AG04449 (cell line): ENCODE measurements around the gene STK11.
"Not testable (repeated sequence)": the region's sequence is repeated elsewhere in the genome, so short reads cannot be mapped to it uniquely, and the experiment has no call there.

ENCODE experiments used
- CTCF ChIA-PET: fragments of 350-600 bp; formaldehyde crosslinking; extraction: SDS; loops from one replicate; lab custom pipeline; 2021; ENCODE audit warnings: antibody characterized with exemption; lab: Yijun Ruan, JAX
- POLR2A ChIA-PET: fragments of 400-600, 350-600 bp; formaldehyde crosslinking; extraction: SDS; loops from one replicate; lab custom pipeline; 2020; ENCODE audit warnings: antibody characterized with exemption, inconsistent platforms; lab: Yijun Ruan, JAX
- DNase-seq: peaks from one replicate; pipeline ENCODE4 v3.0.0-alpha.2; 2010; ENCODE audit warnings: low read depth, low spot score
- H3K4me3 ChIP-seq: 2 replicates; pipeline ENCODE4 v1.5.1; 2011; ENCODE audit warnings: low read depth, mild to moderate bottlenecking, control low read depth, low read length
- TF ChIP-seq, protein P1 (sequence below): IDR thresholded peaks from one replicate; pipeline ENCODE4 v1.5.1; 2011; ENCODE audit warnings: mild to moderate bottlenecking, moderate library complexity, low read length, control low read depth, inconsistent platforms; ENCODE audit not compliant: insufficient read depth; ENCODE audit errors: missing control alignments

STK11 gene

DNA sequence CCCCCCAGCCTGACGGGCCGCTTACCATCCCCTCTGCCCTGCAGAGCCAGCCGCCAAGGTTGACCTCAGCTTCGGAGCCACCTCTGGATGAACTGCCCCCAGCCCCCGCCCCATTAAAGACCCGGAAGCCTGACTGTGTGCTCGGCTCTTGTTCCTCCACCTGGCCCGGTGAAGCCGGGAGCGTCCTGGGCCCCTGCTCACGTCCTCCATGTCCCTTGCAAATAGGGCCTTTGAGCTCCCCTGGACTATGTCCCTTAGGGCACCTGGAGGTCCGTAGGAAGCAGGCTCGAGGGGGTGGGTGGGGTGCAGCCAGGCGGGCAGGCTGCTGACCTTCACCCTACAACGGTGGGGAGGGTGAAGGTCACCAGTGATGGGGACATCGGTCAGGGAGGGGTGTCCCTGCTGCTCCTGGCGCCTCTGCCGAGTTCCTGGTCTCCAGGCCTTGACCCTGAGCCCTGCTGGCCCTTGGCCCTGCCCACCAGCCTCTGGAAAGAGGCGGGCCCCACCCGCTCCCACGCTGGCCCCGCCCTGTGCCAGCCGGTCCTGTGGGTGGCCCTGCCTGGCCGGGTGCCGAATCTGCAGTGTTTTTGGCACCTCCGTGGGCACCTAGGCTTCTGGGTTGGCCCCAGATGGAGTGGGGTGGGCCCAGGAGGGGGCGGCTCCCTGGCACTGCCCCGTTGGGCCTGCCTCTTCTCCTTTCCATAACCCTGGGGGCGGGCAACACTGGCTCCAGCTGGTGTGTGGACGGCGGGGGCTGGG lies 39.3 kb downstream of the STK11 start:
- CTCF ChIA-PET, result interaction anchor here (0.6 to 9.7 kb wide), 41 partner anchors 8 to 321 kb away, joined by 3 to 626 read pairs (median 5); partner anchors contain the start of genes CIRBP, CNN2, FAM174C and NDUFS7

DNA sequence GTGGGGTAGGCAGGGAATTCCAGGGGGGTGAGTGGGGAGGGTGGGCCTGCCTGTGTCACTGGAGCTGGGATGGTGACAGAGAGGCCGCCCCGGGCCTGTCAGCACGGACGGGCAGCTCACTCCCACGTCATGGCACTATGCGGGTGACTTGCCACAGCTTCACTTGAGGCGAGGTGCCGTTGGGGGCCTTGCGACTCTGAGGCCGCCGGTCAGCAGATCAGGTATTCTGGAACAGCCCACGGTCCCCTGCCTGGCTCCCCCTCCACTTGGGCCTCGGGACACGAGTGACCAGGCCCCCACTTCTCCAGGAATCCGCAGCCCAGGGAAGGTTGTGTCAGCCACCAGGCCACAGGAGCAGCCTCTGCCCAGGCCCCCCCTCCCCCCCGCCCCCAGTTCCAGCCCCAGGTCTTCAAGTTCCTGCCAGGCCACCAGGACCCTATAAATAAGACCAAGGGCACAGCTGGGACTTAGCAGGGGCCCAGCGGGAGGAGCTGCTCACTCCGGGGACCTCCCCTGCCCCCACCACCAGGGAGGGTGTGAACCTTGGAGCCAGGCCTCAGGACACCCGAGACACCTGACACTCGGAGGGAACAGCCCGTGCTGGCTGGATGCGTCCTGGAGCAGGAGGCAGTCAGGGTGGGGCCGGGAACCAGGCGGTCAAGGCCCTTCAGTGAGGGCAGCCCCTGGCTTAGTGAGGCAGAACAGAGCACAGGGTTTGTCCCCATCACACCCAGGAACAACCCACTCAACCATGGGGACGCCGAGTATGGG lies 40.1 kb downstream of the STK11 start:
- ChIA-PET CTCF (interaction anchor here (1.5 to 9.7 kb wide), 3 partner anchors 19 to 137 kb away, joined by 5 to 626 read pairs (median 46); partner anchors contain the start of genes CIRBP and NDUFS7), POLR2A (interaction anchor here (1.1 to 3.0 kb wide), 5 partner anchors 19 to 24 kb away, joined by 4 to 96 read pairs (median 15); partner anchors contain the start of gene CIRBP)
- H3K4me3 ChIP-seq, result no peak overlapping the region
- no peak for DNase-seq
- TF ChIP-seq, protein P1, sequence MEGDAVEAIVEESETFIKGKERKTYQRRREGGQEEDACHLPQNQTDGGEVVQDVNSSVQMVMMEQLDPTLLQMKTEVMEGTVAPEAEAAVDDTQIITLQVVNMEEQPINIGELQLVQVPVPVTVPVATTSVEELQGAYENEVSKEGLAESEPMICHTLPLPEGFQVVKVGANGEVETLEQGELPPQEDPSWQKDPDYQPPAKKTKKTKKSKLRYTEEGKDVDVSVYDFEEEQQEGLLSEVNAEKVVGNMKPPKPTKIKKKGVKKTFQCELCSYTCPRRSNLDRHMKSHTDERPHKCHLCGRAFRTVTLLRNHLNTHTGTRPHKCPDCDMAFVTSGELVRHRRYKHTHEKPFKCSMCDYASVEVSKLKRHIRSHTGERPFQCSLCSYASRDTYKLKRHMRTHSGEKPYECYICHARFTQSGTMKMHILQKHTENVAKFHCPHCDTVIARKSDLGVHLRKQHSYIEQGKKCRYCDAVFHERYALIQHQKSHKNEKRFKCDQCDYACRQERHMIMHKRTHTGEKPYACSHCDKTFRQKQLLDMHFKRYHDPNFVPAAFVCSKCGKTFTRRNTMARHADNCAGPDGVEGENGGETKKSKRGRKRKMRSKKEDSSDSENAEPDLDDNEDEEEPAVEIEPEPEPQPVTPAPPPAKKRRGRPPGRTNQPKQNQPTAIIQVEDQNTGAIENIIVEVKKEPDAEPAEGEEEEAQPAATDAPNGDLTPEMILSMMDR, result no peak

More for the DNA sequence above, 39.3 kb downstream of the STK11 start:
- no peak overlapping the region; the same call in 1 of the 2 replicates for H3K4me3 ChIP-seq
- TF ChIP-seq, protein P1, result no peak
- no peak for DNase-seq
- POLR2A ChIA-PET, result interaction anchor here (0.6 to 3.0 kb wide), 13 partner anchors 8 to 228 kb away, joined by 3 to 96 read pairs (median 6); partner anchors contain the start of genes CIRBP and FAM174C

DNA sequence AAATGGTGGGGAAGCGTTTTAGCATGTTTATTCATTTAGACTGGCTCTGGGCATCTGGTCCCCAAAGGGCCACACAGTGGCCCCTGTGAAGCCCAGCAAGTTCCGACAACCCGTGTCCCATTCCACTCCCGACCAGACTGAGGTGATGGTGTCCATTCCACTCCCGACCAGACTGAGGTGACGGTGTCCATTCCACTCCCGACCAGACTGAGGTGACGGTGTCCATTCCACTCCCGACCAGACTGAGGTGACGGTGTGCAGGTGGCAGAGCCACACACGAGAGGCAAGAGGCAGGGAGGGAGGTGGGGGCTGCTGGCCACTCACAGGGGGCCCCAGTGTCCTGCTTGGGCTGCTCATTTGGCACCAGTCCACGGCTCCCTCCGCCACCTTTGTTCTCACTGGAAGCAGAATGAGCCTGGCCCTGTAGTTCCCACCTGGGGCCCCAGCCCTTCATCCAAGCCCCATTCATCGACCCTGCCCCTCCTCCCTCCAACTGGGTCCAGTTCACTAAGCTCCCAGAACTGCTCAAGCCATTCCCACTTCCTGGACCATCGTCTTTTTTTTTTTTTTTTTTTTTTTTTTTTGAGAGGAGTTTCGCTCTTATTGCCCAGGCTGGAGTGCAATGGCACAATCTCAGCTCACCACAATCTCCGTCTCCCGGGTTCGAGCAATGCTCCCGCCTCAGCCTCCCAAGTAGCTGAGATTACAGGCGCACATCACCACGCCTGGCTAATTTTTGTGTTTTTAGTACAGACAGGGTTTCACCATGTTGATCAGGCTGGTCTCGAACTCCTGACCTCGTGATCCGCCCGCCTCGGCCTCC lies 40.9 kb downstream of the STK11 start:
- not testable (repeated sequence) for H3K4me3 ChIP-seq, DNase-seq
- POLR2A ChIA-PET, result interaction anchor here (1.1 to 1.3 kb wide), 3 partner anchors 18 to 23 kb away, joined by 4 to 15 read pairs (median 5); partner anchors contain the start of gene CIRBP
- CTCF ChIA-PET, result interaction anchor here (9.7 kb wide), 1 partner anchor 18 kb away, joined by 626 read pairs; the partner anchor contains the start of gene CIRBP

DNA sequence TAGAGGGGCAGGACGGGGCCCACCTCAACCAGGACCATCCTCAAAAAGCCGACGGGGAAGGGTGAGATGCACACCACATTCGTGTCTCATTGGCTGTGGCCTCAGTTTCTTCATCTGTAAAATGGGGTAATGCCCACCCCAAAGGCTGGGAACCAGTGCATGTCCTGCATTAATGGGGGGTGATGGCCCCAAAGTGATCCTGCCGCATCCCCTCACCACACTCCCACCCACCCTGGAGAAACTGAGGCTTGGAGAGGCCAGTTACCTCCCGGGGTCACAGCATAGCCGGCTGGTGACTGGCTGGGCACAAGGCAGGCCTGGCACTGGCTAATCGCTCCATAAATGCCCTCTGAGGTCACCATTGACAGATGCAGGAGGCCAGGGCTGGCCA lies 42.2 kb downstream of the STK11 start:
- CTCF ChIA-PET, result interaction anchor here (9.7 kb wide), 1 partner anchor 17 kb away, joined by 626 read pairs; the partner anchor contains the start of gene CIRBP
- POLR2A ChIA-PET, result no interaction called here
- TF ChIP-seq, protein P1, result no peak
- H3K4me3 ChIP-seq, result peak overlapping the region; percentile 76
- DNase-seq, result no peak

DNA sequence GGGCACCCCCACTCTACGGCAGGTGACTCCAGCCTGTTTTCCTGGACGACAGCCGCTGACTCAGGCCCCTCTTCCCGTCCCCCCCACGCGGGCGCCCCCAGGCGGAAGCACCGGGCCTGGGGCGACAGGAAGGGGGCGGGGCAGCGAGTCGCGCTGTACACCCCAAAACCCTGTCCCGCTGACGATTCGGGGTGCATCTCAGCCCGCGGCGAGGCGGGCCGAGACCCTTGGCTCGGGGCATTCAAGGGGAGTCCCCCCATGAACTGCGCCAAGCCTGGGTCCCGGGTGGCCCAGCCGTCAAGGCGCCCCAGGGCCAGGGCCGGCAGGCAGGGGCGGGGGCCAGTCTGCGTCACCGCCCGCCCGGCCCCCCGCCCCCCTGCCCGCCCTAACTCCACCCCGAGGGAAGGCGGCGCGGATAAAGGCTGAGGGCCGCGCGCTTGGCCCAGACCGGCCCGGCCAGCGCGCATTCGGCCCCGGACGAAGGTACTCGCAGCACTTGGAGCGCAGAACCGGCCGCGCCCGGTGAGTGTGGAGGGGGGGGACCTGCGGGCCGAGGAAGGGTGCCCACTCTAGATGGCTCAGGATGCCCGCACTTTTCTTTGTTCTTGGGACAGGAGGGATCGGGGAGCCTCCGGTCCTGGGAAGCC lies 42.7 kb downstream of the STK11 start, which contains the start of gene MIDN:
Gene MIDN (plus strand): TSS at position 445 of the 647 bp plus-strand sequence. CDS start 1,714 bp downstream, outside the sequence.
- CTCF ChIA-PET, result no interaction called here
- TF ChIP-seq, protein P1, result peak; percentile 58
- DNase-seq, result no peak
- POLR2A ChIA-PET, result interaction anchor here (0.6 to 1.0 kb wide), 6 partner anchors 17 to 216 kb away, joined by 3 to 13 read pairs (median 3); partner anchors contain the start of gene CIRBP
- peak within 1 kb of the TSS; percentile 76 for H3K4me3 ChIP-seq
